Stimulated activated CD8-positive, alpha-beta memory T cell treated with anti-CD3 and anti-CD28 coated beads, Interleukin-7, amount 100 ng/mL, for 48 hours (primary cell): Measurements from ENCODE around the gene DGKH.
A peak's percentile ranks its signal among the peaks of the same experiment; 100 is the strongest.
"Not testable (repeated sequence)": the region's sequence is repeated elsewhere in the genome, so short reads cannot be mapped to it uniquely, and the experiment has no call there.

ENCODE experiments used
- DNase-seq, 2 donors: peaks; one replicate each; pipeline ENCODE4 v3.0.0-alpha.2; 2020; ENCODE audit warnings: low read depth in 1 of 2; ENCODE audit errors: extremely low read depth in 1 of 2

Gene DGKH

DNA sequence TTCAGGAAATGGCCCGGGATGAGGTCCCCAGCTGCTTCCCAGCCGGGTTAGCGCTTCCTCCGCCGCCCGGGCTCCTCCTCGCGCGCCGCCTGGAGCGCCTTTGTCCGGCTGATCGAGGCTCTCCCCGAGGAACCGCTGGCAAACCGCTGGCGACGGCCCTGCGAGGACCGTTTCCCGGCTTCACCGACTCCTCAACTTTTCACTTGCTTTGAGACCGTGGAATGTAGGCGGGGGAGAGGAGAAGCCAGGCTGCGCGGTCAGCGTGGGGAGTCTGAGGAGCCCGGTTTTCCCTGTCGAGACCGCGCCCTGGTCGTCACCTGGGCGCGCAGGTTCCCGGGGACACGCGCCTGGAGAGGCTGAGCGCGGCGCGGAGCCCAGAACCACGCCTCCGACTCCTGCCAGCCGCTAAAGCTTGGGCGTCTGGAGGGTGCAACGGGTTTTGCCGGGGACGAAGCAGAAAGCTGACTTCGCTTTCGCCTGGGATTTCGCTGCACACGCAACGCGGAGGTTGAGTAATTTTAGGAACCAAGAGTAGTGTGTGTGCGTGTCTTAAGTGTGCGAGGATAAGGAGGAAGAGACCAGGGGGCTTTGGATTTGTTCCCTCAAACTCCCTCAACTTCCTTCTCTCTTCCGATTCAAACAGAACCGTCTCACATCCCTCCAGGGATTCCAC, 7.3 kb upstream of the DGKH start:
- peak in 1 of 2 donors; percentile 19 for DNase-seq

- DNase-seq: no peak
Observed at GRCh38 chr13:42041684-42042035, 6.8 kb upstream of the DGKH start.

DNA sequence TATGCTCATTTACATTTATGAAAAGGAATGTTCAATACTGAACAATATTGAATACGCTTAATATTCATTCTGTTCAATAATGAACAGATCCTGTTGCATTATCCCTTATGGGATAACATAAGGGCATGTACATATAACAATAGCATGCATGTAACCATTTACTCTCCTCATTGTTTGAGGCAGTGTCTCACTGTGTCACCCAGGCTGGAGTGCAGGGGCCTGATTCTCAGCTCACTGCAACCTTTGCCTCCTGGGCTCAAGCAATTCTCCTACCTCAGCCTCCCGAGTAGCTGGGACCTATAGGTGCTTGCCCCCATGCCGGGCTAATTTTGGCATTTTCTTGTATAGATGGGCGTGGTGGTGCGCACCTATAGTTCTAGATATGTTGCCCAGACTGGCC, 4.8 kb upstream of the DGKH start:
- DNase-seq: no peak

DNA sequence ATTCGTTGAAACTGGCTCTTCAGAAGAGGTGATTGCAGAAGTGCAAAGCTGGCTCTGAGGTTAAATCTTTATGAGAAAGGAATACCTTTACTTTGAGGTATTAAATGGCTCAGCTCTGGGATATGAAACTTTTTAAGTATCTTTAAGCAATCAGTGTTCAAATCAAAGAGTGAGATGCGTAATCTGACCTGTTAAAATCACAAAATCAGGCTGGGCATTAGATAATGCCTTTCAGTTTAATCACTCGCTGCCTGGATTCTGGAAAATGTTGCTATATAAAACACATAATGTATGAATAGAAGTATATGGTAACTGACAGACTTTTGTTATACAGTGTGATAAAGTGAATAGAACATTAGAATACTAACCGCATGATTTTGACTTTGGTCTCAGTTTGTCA, 2.0 kb upstream of the DGKH start:
- no peak for DNase-seq

DNA sequence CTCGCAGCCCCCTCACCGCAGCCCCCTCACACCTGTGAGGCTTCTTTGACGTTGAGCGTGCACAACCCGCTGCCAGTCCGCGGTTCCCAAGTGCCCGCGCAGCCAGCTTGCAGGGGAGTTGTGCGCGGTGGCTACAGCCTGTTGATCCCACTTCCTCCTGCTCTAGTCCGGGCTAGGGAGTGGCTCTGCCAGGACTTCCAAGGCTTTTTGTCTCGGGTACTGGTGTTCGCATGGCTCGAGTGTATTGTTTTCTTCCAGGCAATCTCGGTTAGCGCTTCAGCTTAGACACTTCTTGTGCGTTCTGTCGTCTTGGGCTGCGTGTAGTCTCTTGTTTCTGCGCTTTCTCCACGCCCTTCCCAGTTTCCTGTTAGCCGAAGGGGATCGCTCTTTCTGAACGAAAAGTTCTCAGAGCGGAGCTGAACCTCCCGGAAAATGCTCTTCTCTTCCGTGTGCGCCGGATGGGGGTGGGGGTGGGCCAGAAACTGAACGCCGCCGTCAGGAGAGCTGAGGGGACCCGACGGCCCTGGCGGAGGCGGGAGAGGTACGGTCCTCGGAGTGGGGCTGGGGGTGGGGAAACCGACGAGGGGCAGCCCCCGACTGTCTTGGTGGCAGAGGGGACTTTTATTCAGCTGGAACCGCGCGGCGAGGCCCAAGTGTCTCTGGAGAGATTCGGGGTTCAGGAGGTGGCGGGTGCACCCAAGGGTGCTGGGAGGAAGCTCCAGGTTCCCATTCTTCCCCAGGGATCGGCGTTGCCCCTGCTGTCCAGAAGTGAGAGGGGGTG, 697 bp upstream of the DGKH start:
- peak in 1 of 2 donors; percentile 8 for DNase-seq

GRCh38 chr13:42048684-42049453, 421 bp downstream of the DGKH start:
- DNase-seq: peak in 1 of 2 donors; percentile 36

- no peak for DNase-seq
Observed at GRCh38 chr13:42049454-42049813, 986 bp downstream of the DGKH start.

- no peak for DNase-seq
Observed at GRCh38 chr13:42054798-42055499, 6.5 kb downstream of the DGKH start.

- no peak for DNase-seq
Observed at GRCh38 chr13:42055500-42056085, 7.1 kb downstream of the DGKH start.

- DNase-seq: no peak
Observed at GRCh38 chr13:42056146-42056545, 7.7 kb downstream of the DGKH start.

DNA sequence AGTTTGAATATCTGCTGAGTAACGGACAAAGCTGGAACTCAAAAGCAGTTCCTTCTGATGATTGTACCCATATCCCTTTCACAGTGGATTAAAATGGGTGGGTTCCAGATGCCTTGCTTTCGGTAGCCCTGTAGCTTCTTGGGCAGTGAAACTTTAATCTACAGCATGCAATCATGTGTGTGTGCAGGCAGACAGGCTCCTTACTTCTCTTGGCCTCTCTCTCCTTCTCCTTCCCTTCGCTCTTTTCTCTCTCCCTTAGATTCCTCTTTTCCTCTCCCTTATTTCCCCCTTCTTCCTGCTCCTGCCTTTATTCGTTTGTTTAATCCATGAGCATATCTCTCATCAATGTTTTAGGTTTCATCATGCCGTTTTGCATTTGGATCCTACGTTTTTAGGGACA, 8.1 kb downstream of the DGKH start:
- DNase-seq: no peak

DNA sequence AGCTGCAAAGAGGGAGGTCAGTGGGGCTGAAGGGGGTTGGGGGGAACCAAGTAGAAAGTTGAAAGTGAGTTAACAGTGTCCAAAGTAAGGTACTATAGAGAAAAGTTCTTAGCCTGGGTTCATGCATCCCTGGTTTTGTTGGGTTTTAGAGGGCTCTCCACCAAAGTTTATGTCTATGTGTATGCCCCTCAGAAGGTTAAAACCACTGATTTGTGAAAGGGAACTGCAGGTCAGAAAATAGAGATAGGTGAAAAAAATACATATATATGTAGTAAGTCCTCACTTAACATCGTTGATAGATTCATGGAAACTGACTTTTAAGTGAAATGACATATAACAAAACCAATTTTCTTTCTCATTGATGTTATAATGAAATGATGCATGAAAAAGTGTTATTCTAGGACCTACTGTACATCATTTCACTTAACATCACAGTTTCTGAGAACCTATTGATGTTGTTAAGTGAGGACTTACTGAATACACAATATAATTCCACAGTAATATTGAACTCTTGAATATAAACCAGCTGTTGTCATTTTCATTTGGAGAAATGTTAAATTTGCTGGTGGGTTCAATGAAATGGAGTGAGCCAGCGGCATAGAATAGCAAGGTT, 9.6 kb downstream of the DGKH start:
- DNase-seq: no peak

DNA sequence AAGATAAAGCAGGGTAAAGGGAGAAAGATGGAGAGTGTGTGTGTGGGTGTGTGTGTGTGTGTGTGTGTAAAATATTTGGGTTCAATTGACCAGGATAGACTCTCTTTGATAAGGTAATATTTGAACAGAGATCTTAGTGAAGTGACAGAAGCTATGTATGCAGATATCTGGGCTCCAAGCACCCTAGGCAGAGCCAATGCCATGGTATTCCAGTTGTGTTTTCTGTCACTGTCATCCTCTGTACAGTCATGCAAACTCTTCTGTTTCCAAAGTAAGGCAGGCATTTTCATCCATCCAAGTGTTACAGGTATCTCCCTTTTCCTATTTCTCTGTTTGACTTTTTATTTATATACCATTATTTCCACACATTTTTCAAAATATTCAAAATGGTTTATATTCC, 13.5 kb downstream of the DGKH start:
- no peak for DNase-seq

- DNase-seq: no peak
Observed at GRCh38 chr13:42063105-42063504, 14.7 kb downstream of the DGKH start.

- DNase-seq: no peak
Observed at GRCh38 chr13:42064259-42064658, 15.8 kb downstream of the DGKH start.

DNA sequence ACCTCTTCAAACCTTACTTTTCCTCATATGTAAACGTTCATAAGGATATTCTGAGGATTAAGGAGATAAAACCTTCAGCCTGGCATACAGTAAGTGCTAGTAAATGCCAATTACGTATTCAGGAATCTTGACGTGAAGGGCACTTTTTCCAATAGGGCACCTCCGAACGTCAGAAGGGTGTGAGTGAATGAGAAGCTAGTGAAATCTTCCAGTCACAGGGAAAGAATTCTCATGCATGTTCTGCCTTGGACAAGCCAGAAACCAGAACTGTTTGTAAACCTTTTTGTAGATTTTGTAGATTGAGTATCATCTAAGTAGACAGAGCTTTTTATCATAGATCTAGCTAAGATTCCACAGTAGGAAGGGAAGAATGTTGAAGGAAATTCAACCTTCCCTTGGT, 16.5 kb downstream of the DGKH start:
- DNase-seq: no peak

DNA sequence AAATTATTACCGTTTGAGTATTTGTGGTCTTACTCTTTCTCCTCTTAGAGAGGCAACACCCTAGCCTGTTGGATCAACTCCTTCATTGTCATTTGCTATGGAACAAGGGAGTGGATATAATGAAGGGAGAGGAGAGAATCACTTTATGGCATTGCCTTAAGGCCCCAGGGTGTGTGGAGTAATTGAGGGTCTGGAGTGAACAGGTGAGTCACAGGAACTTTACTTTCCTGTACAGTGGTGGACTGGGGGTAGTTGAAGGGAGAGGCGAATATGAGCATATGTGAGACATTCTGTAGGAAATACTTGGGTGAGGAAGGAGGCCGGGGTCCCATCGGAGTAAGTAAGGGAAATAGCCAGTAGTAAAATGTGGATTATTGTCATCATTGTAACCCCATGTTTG, 17.0 kb downstream of the DGKH start:
- DNase-seq: no peak

DNA sequence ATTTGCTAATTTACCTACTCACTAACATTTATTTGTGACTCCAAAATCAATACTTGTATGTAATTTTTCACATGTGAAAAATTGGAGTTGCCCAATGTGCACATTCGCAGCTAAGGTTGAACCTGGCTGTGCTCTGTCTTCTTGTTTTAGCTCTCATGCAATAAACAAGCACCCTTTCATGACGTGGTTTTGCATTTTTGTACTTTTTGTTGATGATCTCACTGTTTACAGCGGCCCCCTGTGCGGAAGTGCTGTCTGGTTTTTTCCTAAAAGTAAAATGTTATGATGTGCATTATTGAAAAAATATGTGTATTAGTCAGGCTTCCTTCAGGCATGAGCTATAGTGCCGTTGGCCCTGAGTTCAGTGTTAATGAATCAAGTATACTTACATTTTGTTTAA, 18.1 kb downstream of the DGKH start:
- DNase-seq: no peak

- DNase-seq: no peak
Observed at GRCh38 chr13:42068886-42069285, 20.4 kb downstream of the DGKH start.

GRCh38 chr13:42070599-42070998, 22.2 kb downstream of the DGKH start:
- not testable (repeated sequence) for DNase-seq

- not testable (repeated sequence) for DNase-seq
Observed at GRCh38 chr13:42071179-42071578, 22.7 kb downstream of the DGKH start.
